ENCODE results near the gene P3R3URF.

- TF ChIP-seq CTCF (IDR thresholded peaks at IDR 0.05; ENCODE audit: low read length) (no peak), EZH2phosphoT487 (IDR thresholded peaks at IDR 0.05; ENCODE audit: low read length) (no peak)
Measured at GRCh38 chr1:46191033-46191701, 14.9 kb upstream of the P3R3URF start.
